ENCODE measurements around the gene TMEM175.
"Not testable (repeated sequence)": the region's sequence is repeated elsewhere in the genome, so short reads cannot be mapped to it uniquely, and the experiment has no call there.

Gene TMEM175

DNA sequence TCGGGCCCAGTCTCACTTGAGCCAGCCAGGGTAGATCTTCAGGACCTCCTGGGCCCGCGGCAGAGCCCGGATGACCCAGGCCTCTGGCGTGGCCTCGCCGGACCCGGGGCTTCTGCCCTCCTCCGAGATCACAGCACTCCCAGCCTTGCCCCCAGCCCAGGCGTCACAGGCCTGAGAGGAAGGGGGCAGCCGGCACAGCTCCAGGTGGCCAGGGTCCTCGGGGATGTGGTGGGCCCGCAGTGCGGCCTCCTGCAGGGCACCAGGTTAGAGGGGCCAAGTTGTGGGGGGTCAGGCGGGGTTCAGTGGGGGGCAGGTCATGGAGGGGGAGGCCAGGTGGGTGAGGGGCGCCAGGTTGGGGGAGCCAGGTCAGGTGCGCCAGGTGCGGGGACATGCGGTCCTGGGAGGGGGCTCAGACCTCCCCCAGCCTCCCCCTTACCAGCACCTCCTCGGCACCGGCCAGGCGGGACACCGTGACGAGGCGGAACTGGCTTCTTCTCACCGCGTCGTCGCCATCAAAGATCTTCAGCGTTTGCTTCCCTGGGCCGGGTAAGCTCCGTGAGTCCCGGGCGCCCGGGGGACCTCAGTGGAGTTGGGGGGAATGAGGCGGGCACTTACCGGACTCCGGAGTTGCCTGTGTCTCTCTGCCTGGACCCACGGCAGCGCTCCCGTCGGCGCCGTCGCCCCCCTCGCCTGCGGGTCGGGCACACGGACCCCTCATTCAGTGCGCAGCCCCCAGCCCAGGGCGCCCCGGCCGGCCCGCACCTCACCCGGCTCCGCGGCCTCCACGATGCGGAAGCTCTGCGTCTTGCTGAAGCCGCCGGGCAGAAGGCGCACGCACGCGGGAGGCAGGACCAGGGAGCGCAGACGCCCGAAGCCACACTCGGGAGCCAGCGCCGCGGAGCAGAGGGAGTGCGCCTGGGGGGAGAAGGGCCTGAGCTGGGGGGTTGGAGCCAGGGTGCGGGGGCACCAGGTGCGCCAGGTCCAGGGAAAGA lies 35.1 kb downstream of the TMEM175 start:
- no peak overlapping the region for H3K27ac ChIP-seq
- no peak for DNase-seq (ENCODE audit: low read depth, low spot score)

DNA sequence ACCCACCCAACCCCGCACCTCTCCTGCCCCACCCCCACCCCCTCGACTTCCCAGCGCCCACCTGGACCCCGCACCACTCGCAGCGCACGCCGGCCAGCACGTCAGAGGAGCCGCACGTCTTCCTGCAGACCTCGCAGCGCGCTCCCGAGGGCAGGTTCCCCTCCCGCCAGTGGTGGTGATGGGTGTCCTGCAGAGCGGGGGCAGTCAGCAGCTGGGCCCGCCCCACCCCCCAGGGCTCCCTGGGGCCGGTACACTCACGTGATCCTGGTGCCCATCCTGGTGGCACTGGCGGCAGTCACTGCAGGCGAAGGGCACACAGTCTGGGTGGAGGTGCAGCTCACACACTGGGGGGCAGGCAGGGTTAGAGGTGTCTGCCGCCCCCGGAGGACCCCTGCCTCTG lies 36.0 kb downstream of the TMEM175 start:
- DNase-seq (ENCODE audit: low read depth, low spot score): no peak
- H3K27ac ChIP-seq: no peak overlapping the region

DNA sequence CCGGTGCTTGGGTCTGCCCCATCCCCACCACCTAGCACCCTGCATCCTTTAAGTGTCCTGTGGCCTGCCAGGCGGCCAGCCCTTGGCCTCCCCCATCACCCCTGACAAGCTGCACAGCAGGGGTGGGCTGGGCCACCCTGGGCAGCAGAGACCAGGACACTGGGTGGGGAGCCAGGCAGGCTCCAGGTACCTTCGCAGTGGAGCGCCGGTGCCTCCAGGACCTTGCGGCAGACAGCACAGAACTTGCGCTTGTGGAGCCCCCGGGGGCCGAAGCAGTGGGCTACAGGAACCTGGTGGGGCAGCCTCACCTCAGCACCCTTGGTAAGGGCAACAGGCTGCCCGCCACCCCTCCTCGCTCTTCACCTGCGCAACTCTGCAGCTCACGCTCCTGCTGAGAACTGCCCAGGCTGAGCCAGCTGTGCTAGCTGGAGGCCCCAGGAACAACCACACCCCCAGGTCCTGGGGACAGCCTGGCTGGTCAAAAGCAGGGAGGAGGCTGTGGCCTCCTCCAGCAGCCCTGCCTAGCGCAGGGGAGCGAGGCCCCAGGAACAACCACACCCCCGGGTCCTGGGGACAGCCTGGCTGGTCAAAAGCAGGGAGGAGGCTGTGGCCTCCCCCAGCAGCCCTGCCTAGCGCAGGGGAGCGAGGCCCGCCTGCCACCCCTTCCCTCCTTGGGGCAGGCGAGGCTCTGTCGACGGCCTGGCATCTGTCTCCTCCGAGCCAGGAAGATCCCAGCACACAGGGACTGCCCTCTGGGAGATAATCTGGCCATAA lies 36.5 kb downstream of the TMEM175 start:
- no peak overlapping the region for H3K27ac ChIP-seq
- no peak for DNase-seq (ENCODE audit: low read depth, low spot score)

DNA sequence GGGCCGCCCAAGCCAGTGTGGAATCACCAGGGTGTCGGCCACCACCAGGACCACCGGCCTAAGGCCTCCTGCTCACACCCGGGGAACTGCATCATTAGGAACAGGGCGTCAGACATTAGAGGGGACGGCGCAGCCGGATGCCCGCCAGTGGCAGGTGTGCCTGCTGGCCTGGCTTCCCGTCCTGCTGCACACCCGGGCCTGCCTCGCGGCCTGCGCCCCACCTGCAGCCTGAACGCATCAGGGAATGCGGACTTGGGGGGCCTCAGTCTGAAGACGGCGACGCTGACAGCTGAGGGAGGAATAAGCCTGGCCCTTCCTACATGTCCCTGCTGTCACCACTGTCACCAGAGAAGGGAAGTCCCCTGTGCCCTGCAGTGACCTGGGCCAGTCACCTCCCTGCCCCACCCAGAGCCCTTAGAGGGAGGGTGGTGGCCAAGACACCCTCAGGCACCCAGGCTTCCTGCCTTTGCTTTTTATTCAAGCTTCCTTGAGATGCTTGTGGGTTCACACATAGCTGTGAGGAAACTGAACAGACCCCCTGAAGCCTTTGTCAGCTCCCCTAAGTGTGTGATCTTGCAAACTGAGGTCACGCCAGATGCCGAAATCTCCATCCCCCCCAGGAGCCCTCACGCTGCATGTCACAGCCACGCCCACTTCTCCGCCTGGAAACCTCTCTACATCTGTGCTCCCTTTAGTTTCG lies 37.9 kb downstream of the TMEM175 start:
- no peak for DNase-seq (ENCODE audit: low read depth, low spot score)
- no peak overlapping the region for H3K27ac ChIP-seq

DNA sequence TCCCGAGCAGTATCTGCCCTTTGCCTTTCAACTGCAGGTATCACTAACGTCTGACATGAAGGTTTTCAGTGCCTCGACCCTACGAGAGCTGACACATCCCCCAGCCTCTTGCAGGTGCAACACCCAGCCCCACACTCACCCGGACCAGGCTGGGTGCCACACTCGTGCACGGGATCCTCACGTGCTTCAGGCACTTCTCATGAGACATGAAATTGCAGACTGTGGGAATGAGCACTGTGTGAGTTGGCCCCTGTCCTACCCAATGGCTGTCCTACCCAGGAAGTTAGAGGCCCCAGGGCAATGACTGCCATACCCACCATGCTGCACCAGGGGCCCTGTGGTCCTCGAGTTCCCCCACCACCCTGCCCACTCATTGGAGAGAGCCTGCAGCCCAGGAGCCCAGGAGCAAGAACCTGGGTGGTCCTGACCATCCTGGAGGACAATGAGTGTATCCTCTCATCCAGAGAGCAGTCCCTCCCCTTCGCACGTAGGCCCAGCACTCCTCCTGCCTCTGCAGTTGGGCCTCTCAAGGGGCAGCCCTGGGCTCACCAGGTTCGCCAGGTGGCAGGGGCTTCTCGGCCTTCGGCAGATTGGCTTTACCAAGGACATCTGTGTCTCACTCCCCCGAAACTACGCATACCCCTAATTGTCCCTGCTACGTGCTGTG lies 38.7 kb downstream of the TMEM175 start:
- DNase-seq (ENCODE audit: low read depth, low spot score): no peak
- H3K27ac ChIP-seq: no peak overlapping the region

DNA sequence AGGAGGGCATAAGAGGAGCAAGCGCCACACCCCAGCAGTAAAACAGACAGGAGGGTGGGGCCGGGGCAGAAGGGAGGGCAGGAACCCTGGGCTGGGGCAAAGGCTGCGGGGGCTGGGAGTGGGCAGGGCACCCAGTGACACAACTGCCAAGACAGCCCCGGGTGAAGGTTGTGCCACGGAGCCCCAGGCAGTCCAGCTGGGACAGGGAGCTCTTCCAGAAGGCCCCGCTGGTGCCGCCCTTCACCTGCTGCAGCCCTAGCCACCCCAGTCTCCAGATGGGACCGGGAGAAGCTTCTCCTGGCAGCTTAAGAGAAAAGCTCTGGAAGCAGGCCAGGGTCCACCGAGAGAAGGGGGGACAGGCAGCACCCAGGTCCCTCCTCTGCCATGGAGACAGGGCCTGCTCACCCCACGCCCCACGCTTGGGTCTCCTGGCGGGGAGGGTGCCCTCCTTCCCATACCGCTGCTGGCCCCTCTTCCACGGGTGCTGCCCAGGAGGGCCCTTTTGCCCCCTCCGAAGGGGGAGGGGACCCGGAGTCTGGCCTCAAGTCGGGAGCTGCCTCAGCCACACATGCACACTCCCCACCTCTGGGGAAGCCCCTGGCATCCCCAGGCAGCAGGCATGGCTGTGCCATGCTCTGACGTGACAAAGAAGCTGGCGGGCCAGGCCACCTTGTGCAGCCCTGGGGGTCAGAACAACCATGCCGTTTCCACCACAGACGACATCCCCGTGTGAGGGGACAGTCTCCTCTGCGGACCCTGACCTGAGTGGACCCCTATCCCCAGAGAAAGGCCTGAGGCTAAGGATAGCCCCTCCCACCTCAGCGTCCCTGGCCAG lies 39.6 kb downstream of the TMEM175 start:
- no peak for DNase-seq (ENCODE audit: low read depth, low spot score)
- H3K27ac ChIP-seq: no peak overlapping the region

DNA sequence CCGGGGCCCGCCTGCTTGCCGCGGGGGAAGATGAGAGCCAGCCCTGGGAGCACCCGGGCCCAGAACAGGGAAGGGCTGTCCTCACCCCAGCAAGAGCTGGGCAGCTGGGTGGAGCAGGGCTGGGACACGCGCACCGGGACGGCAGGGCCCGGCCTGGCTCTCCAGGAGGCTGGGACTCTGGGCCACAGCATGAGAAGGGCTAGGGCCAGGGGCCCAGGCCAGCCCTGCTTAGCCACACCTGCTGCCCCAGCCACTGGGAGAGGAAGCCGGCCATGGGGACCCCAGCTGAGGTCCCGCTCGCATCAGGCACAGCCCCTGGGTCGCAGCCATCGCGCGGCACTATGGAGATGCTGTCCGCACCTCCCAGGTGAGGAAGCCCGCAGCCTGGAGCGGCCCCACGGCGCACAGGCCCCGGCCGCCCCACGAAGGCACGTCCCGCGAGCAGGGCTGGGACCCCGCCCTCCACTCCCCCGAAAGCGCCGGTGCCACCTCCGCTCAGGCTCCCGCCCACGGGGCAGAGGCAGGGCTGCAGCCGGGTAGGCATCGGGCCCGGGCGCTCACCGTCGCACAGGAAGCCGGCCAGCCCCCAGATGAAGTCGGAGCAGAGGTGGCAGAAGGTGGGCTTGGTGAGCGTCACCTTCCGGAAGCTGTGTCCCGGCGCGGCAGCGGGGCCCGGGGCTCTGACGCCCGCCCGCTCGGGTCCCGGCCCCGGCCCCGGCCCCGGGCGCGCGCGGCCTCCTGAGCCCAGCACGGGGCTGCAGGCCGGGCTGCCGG lies 40.6 kb downstream of the TMEM175 start:
- no peak overlapping the region for H3K27ac ChIP-seq
- no peak for DNase-seq (ENCODE audit: low read depth, low spot score)

DNA sequence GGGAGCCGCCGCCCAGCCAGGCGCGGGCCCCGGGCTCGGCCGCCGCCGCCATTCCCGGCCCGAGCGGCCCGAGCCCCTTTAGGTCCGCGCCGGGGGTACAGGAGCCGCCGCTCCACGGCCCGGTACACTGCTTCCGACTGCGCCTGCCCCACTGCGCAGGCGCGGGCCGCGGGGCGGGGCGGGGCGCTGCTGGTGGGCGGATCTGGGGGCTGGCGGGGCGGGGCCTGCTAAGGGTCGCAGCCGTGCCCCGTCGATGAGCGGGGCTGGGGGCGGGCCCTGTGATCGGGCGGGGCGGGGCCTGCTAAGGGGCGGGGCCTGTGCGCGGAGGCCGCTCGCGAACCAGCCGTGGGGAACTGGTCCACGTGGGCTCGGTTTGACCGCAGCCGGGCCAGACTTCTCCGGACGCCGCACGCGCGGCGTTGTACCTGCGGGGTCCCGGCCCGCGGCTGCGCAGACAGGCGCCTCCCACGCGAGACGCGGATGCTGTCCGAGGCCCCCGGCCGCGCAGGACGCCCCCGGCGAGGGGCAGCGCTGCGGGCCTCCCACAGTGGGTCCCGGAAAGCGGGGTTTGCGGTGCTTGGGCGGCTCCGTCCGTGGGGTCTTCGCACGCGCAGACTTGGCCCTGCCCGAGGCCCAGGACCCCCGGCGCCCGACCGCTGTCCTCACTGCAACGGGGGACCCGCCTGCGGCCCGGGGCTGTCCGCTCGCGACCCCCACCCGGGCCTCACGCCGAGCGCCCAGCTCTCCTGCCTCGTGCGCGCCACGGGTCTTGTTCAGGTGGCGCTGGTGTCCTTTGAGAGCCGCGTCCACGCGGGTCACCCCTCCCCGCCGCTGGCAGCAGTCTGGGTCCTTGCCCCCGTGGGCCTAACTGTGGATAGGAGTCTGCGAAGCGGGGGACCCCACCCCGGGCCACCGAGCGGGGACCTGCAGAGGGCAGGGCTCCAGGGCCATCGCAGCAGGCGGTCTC lies 41.5 kb downstream of the TMEM175 start, which contains the start of gene DGKQ:
Gene DGKQ, minus strand, starts transcription at position 139 of the 967 bp plus-strand sequence. Its CDS starts 87 bp downstream, at position 52.
- DNase-seq (ENCODE audit: low read depth, low spot score): no peak
- H3K27ac ChIP-seq: no peak within 1 kb of the TSS

DNA sequence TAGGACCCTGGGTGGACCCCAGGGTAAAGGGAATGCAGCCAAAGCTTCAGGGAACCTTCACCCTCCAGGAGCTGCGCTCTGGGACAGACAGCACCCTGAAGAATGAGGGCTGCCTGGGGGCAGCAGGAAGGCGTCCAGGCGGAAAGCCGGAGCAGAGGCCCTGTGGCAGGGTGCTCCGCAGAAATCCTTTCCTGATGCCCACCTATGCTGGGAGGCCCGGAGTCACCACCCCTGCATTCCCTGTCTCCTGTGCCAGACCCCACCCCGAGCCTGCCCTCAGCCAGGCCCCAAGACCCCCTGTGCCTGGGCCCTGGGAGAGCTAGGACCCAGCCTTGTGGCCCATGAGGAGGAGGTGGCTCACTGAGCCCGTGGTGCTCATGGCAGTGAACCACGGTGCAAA lies 42.4 kb downstream of the TMEM175 start:
- no peak overlapping the region for H3K27ac ChIP-seq
- DNase-seq (ENCODE audit: low read depth, low spot score): no peak

DNA sequence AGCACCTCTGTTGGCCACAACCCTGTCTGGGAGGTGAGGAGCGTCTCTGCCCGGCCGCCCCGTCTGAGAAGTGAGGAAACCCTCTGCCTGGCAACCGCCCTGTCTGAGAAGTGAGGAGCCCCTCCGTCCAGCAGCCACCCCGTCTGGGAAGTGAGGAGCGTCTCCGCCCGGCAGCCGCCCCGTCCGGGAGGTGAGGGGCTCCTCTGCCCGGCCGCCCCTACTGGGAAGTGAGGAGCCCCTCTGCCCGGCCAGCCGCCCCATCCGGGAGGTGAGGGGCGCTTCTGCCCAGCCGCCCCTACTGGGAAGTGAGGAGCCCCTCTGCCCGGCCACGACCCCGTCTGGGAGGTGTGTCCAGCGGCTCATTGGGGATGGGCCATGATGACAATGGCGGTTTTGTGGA lies 43.8 kb downstream of the TMEM175 start:
- H3K27ac ChIP-seq; DNase-seq (ENCODE audit: low read depth, low spot score): not testable (repeated sequence)

DNA sequence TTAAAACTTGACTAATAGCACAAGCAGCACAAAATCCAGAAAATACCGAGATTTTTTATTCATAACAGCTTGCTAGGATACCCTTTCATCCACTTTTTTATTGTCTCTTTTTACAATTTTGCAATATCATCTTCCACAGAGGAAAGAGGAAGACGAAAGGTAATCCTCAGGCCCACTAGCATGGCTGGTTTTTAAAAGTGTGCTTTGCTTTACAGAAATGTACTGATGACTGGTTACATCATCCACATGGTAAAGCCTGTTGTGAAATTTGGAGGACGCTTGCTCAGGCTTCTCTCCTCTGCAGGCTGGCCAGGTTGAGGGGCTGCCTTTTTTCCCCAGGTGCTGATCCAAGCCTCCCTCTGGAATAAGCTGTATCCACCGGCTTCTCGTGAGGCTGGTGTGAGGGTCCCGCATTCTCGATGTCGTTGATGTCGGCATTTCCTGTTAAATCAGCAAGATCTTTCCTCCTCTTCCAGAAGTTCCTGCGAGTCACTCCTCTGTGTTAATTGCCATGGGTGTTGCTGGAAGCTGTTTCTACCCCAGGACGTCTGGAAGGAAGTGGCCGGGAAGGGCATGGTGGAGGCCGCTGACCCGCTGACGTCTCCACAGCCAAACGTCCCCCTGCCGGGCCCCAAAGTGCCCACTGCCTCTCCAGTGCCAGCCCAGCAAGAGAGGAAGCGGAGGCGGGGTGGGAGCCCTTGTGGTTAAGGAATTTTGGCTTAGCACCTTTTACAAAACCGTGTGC lies 46.9 kb downstream of the TMEM175 start:
- DNase-seq (ENCODE audit: low read depth, low spot score): no peak
- H3K27ac ChIP-seq: peak overlapping the region; percentile 48

DNA sequence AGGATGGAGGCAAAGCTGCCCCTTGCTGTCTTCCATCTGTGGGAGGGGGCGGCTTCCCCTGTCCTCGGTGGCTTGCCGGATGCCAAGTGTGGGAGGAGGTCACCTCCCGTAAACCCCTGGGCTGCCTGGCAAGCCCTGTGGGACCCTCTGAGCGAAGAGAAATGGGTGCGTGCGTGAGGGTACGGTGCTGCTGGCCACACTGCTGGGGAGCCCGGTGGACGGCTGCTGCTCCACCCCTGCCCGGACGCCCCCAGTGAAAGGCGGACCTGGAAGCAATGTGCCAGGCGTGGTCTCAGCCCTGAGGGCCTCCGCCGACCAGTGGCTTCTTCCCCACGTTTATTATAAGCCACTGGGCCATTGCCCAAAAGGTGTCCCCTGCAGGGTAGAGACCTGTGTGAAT lies 50.0 kb downstream of the TMEM175 start:
- no peak for DNase-seq (ENCODE audit: low read depth, low spot score)
- no peak overlapping the region for H3K27ac ChIP-seq

DNA sequence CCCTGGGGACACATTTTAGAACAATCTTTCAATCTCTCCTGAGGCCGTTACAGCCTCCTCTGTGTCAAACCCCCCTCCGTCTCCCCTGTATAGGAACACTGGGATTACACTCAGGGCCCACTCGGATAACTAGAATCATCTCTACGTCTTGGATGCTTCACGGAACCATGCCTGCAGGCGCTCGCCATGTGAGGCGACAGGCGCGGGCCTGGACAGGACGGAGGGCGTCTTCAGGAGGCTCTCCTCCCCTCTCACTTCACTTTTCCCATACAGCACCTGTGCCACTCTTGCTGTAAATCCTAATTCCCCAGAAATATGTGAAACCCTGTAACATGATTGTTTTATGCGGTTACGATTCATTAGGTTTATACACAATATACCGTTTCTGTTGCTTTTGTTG lies 50.6 kb downstream of the TMEM175 start:
- DNase-seq (ENCODE audit: low read depth, low spot score): no peak
- no peak overlapping the region for H3K27ac ChIP-seq

DNA sequence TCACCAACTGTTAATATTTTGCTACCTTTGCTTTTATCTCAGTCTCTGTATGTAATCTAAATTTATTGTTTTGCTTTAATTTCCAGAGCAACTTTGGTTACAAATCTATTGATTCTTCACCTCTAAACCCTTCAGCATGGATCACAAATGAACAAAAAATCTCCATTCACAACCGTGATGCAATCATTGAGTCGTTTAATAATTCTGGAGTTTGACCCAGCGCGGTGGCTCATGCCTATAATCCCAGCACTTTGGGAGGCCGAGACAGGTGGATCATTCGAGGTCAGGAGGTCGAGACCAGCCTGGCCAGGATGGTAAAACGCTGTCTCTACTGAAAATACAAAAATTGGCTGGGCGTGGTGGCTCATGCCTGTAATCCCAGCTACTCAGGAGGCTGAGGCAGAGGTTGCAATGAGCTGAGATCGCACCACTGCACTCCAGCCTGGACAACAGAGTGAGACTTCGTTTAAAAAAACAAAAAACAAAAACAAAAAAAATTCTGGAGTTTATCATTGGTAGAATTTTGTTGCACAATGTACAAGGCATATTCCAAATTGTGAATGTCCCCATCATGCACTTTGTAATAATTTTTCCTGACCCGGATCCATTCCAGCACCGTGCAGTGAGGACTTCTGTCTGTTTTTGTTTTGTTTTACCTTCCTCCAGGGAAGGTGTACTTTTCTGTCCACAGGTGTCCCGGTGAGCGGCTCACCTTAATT lies 52.2 kb downstream of the TMEM175 start:
- DNase-seq (ENCODE audit: low read depth, low spot score): no peak
- no peak overlapping the region for H3K27ac ChIP-seq

DNA sequence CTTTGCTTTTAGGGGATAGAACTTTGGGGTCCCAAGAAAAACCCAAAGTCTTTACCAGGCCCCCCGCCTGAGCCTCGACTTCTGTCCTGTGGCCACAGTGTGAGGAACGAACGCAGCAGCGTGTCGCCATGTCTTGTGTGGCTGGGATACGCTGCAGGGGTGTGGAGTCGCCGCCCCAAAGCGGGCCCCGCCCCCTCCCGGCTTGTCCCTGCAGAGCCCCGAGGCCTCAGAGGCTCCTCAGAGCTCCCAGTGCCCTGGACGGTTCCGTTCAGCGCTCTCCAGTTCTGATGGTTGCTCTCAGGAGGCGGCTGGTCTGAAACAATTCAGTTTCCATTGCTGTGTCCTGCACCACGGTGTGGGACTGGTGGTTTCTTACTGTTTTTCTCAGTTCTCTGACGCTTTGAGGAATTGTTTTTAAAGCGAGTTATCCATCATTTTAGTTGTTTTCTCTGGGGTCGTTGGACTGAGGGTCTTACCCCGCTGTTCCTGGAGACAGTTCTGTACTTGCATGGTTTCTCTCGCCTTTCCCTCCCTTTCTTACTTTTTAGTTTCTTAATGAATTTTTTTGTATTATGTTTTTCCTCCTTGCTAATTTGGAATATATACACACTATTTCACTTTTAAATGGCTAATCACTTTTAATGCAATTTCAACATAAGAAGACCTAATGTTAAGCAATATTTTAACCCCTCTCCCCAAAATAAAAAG lies 53.0 kb downstream of the TMEM175 start:
- no peak for DNase-seq (ENCODE audit: low read depth, low spot score)
- H3K27ac ChIP-seq: no peak overlapping the region

All from epithelial cell of prostate (primary cell).